GM21360 (cell line): ENCODE data around the gene SCAMP1.
"Not testable (repeated sequence)": the region's sequence is repeated elsewhere in the genome, so short reads cannot be mapped to it uniquely, and the experiment has no call there.

Experiments
- ATAC-seq: cut with Tn5 transposase; IDR thresholded peaks from one replicate; pipeline ENCODE4 v1.9.1; 2021; ENCODE audit warnings: mild to moderate bottlenecking, moderate library complexity; ENCODE audit not compliant: unreplicated experiment

The SCAMP1 gene

GRCh38 chr5:78360924-78361630, 660 bp downstream of the SCAMP1 start:
- peak; percentile 32 for ATAC-seq

GRCh38 chr5:78361631-78361993, 1.2 kb downstream of the SCAMP1 start:
- ATAC-seq = no peak

DNA sequence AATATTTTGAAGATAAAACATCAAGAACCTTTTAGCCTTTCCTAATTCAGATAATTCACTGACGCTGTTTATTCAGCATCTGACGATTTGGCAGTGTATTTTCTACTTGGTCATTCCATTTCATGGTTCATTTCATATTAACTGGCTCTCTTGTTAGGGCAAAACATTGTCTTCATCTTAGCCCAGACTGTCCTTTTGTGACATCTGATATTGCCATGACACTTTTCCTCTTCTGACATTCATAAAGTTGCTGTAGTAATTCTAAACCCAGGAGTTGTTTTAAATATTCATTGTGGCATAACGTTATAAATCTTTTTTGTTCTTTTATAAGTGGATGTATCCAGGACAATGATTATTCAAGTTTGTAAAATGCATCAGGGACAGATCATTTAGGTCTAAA, 1.8 kb downstream of the SCAMP1 start:
- no peak for ATAC-seq

DNA sequence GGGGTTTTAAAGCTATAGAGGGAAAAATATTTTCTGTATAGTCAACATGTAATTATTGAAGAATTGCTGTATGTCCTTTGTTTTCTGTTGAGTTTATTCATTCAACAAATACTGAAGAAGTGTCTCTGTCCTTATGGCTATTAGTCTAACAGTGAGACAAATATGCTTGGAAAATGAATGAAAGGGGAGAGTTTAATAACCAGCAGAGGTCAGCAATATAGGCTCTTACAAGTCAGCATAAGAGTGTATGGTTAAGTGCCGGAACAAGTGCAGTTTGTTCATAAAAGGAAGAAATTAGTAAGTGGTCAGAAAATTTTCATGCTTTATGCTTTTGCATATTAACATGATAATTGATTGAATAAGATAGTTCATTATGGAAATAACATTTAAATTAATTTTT, 3.6 kb downstream of the SCAMP1 start:
- no peak for ATAC-seq

DNA sequence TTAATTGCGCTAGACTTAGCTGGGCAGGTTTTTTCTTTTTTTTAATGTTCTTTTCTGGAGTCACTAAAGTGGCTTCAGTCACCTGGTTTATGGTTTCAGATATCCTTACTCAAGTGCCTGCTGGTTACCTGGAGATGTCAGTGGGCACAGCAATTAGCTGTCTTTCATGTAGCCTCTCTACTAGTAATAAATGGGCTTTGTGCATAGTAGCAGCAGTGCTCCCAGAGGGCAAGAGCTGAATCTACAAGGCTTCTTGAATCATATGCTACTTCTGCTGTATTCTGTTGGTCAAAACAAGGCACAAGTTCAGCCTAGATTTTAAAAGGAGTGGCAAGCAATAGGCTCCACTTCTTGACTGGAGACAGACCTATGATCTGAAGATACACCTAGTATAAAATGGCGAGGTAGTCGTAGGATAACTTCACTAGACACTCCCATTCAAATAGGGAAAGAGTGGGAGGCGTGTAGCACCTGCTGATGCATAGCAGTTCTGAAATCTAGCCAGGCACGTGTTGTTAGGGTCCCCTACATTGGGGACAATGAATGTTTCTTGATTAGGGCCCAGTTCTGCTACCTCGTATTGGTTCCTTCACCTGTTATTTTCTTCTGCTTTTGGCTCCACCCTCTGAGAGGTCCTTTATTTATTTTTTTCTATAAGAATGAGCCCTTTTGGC, 7.0 kb downstream of the SCAMP1 start:
- ATAC-seq = no peak

DNA sequence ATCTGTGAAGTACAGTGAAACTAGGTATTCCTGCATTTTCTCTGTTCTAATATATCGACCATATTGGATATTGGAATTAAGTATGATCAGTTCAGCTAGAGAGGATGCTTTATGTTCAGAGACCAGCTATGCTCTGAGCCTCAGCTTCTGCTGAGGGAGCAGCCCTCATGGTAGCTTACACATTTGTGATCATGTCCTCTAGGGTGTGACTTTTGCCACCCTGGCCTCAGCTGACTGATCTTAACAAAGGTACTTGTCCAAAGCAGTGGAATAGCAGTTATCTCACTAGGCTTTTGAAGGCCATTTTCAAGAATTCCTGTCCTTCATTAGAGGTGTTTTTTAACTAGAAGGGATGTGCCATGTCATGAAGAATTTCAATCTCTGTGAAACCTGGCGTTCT, 9.3 kb downstream of the SCAMP1 start:
- ATAC-seq = no peak

DNA sequence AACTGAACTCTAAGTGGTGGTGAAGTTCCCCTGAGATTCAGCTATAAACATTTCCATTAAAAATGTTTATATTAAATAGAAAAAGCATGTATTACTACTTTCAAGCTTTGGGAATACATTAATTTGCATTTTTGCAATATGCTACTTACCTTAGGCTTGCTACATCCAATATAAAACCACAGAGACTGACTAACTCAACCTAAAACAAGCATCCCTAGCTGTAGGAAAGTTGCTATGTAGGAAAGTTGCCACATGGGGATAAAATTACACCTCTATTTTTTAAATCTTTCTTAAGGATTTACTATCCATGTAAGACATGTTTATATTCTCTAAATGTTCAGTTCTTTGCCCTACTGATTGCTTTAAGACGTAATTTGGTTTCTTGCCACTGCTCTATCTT, 12.8 kb downstream of the SCAMP1 start:
- no peak for ATAC-seq

- ATAC-seq = no peak
Observed at GRCh38 chr5:78376315-78376714, 15.9 kb downstream of the SCAMP1 start.

- no peak for ATAC-seq
Observed at GRCh38 chr5:78377056-78377717, 16.8 kb downstream of the SCAMP1 start.

DNA sequence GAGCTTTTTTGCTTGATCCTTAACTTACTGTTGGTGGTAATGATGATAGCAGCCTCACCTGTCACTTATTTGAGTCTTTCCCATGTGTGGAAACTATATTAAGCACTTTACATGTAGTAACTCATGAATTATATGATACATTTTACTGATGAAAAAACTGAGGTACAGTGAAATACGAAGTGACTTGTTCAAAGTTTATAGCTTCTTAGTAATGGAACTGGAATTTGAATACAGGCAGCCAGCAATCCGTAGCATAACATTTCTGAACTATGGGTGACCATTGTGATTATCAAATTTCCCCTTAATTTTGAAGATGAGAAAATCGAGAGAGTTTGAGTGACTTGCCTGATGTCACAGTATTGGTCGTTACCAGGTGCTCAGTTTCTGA, 17.3 kb downstream of the SCAMP1 start:
- ATAC-seq = no peak

DNA sequence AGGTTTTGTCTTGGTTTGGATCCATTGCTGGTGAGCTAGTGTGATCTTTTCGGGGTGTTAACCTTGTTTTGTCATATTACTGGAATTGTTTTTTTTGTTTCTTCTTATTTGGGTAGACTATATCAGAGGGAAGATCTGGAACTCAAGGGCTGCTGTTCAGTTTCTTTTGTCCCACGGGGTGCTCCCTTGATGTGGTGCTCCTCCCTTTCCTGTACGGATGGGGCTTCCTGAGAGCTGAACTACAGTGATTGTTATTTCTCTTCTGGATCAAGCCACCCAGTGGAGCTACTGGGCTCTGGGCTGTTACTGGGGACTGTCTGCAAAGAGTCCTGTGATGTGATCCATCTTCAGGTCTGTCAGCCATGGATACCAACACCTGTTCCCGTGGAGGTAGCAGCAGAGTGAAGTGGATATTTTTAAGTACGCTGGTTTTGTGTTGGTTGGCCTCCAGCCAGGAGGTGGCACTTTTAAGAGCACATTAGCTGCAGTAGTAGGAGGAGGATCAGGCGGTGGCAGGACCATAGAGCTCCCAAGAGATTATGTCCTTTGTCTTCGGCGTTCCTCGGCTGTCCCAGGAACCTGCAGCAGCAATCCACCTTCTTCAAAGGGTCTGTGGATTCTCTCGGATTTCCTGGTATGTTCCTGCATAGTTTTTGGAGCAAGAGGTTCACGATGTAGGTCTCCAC, 27.2 kb downstream of the SCAMP1 start:
- no peak for ATAC-seq

GRCh38 chr5:78391357-78391756, 30.9 kb downstream of the SCAMP1 start:
- not testable (repeated sequence) for ATAC-seq

GRCh38 chr5:78397831-78398230, 37.4 kb downstream of the SCAMP1 start:
- no peak for ATAC-seq

GRCh38 chr5:78399116-78399515, 38.7 kb downstream of the SCAMP1 start:
- ATAC-seq = no peak

DNA sequence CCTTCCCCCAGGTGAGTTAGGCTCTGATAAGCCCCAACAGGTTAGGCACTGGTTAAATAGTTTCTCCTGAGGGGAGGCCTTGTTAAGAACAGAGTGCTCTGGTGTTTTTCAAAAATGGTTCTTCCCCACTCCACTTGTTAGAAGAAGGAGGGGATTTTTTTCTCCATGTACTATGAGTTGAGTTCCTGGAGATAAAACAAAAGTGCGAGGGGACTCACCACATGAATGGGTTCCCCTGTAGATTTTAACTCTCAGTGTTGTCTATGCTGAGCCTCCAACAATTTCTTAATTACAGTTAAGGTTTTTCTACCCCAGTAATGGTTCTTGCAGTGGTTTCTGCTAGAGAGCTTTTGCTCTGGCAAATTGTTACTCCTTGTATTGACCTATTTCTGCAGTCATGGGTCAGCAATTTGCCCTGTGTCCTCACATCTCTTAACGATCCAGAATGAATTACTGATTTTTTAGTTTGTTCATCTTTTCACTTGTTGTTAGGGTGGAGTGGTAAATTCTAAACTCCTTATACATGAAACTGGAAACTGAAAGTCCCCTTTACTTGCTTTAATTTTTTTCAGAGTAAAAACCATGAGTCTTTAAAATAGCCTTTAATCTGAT, 44.4 kb downstream of the SCAMP1 start:
- no peak for ATAC-seq

GRCh38 chr5:78405829-78406750, 45.7 kb downstream of the SCAMP1 start:
- ATAC-seq = no peak

- no peak for ATAC-seq
Observed at GRCh38 chr5:78407458-78407857, 47.0 kb downstream of the SCAMP1 start.

- no peak for ATAC-seq
Observed at GRCh38 chr5:78411586-78411985, 51.2 kb downstream of the SCAMP1 start.

DNA sequence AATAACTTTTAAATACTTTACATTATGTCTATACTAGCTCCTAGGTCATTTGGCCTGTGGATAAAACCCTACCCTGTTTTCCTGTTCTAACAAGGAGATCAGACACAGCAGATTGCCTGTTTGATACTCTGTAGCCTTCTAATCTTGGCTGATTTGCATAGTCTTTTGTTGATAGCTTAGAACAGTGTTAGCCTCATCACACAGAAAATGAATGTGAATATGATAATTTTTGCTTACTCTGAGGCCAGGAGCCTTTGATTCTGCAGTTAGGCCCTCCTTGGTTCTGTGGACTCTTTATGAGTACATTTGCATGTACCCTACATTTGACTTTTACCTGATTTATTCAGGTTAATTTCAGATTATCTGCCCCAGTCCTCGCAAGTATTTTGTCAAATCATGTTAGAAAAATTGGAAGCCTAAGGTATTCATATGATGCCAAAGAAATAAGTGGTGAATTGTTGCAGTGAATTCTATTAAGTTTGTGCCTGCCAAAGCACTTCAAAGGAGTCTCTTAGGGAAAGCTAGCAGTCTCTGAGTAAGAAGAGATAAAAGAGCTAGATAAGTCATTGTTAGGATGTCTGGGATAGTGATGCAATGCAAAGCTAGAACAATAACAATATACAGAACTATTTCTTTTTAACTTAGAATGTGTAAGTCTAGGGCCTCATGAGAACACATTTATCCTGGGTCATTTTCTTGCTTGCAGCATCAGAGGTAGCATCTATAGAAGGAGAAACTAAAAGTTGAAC, 56.4 kb downstream of the SCAMP1 start:
- ATAC-seq = no peak
